Measurements from ENCODE around the gene HSF2BP. TPM values are rescaled to one million over a fixed set of nuclear protein-coding genes. Genes with fewer than 3 reads are reported as not detected.
"Not testable (repeated sequence)": the region's sequence is repeated elsewhere in the genome, so short reads cannot be mapped to it uniquely, and the experiment has no call there.

HSF2BP gene
- total and polyA plus RNA-seq, 2 donors (not counting 1 experiment from before 2014, with no cell fraction given) = 0.49 TPM

- Histone ChIP-seq H3K4me3 (ENCODE audit: control extremely low read depth in 1 of 5, extremely low read depth in 1 of 5, insufficient read depth in 1 of 5, low read depth in 2 of 5, low read length in 4 of 5) (no peak overlapping the region), H3K36me3 (replicated peaks in 1 of 2; ENCODE audit: control extremely low read depth in 1 of 2, control insufficient read depth in 1 of 2, extremely low read depth in 1 of 2, insufficient read depth in 2 of 2, low read length in 1 of 2) (no peaks in the 10 kb centered on the region), H2AFZ (ENCODE audit: insufficient read depth, low read depth, low read length, poor library complexity, severe bottlenecking) (no peak overlapping the region), H3K9me3 (ENCODE audit: control extremely low read depth in 1 of 3, control insufficient read depth in 2 of 3, insufficient read depth in 1 of 3, low read length in 2 of 3) (peaks cover 0 to 14% (median 6%) of the 10 kb centered on the region in 3 donors), H3K27ac (ENCODE audit: low read length in 2 of 2) (no peak overlapping the region), H4K20me1 (ENCODE audit: control insufficient read depth, insufficient read depth, low read length, poor library complexity, severe bottlenecking) (no peaks in the 10 kb centered on the region), H3K4me2 (replicated peaks; ENCODE audit: low read depth, low read length, poor library complexity, severe bottlenecking) (no peak overlapping the region), H3K9ac (ENCODE audit: low read length) (no peak overlapping the region), H3K4me1 (ENCODE audit: control insufficient read depth in 2 of 2, insufficient read depth in 2 of 2, low read length in 2 of 2) (peaks cover 5% of the 10 kb centered on the region in 2 donors), H3K27me3 (replicated peaks in 1 of 4; ENCODE audit: control extremely low read depth in 1 of 4, control insufficient read depth in 3 of 4, insufficient read depth in 4 of 4, low read length in 3 of 4) (no peaks in the 10 kb centered on the region), H3K79me2 (ENCODE audit: control insufficient read depth, insufficient read depth, low read length) (no peaks in the 10 kb centered on the region)
- no peak overlapping the region for H3K4me3 Mint-ChIP-seq
- ATAC-seq (ENCODE audit: low read depth) = no peak
- ChIA-PET POLR2A (no interaction called here), CTCF (no interaction called here)
- H3K9me3 Mint-ChIP-seq (ENCODE audit: insufficient read depth) = peaks cover 8% of the 10 kb centered on the region
- no peak overlapping the region for H3K27ac Mint-ChIP-seq
- peaks cover 20% of the 10 kb centered on the region for H3K4me1 Mint-ChIP-seq
- intact Hi-C loops (cut with micrococcal nuclease) = no loop called here
- no peak for DNase-seq
- peaks cover 5% of the 10 kb centered on the region for H3K27me3 Mint-ChIP-seq
- TF ChIP-seq EZH2 (IDR thresholded peaks at IDR 0.05; ENCODE audit: borderline replicate concordance, insufficient read depth, low read depth, low read length, poor library complexity, severe bottlenecking) (no peak), CTCF (IDR thresholded peaks at IDR 0.05) (no peak)
- WGBS (ENCODE audit: insufficient coverage) = 100% methylated on average over 1 of the region's 4 CpGs
Measured at GRCh38 chr21:43619344-43619743, 39.9 kb downstream of the HSF2BP start.

- Histone ChIP-seq H4K20me1 (ENCODE audit: control insufficient read depth, insufficient read depth, low read length, poor library complexity, severe bottlenecking) (no peaks in the 10 kb centered on the region), H3K9ac (ENCODE audit: low read length) (no peak overlapping the region), H3K4me1 (ENCODE audit: control insufficient read depth in 2 of 2, insufficient read depth in 2 of 2, low read length in 2 of 2) (peaks cover 5% of the 10 kb centered on the region in 2 donors), H3K79me2 (ENCODE audit: control insufficient read depth, insufficient read depth, low read length) (no peaks in the 10 kb centered on the region), H3K36me3 (replicated peaks in 1 of 2; ENCODE audit: control extremely low read depth in 1 of 2, control insufficient read depth in 1 of 2, extremely low read depth in 1 of 2, insufficient read depth in 2 of 2, low read length in 1 of 2) (no peaks in the 10 kb centered on the region), H3K4me2 (replicated peaks; ENCODE audit: low read depth, low read length, poor library complexity, severe bottlenecking) (no peak overlapping the region), H3K9me3 (ENCODE audit: control extremely low read depth in 1 of 3, control insufficient read depth in 2 of 3, insufficient read depth in 1 of 3, low read length in 2 of 3) (peaks cover 0 to 14% (median 6%) of the 10 kb centered on the region in 3 donors), H3K4me3 (ENCODE audit: control extremely low read depth in 1 of 5, extremely low read depth in 1 of 5, insufficient read depth in 1 of 5, low read depth in 2 of 5, low read length in 4 of 5) (no peak overlapping the region), H3K27ac (ENCODE audit: low read length in 2 of 2) (no peak overlapping the region), H3K27me3 (replicated peaks in 1 of 4; ENCODE audit: control extremely low read depth in 1 of 4, control insufficient read depth in 3 of 4, insufficient read depth in 4 of 4, low read length in 3 of 4) (no peaks in the 10 kb centered on the region), H2AFZ (ENCODE audit: insufficient read depth, low read depth, low read length, poor library complexity, severe bottlenecking) (no peak overlapping the region)
- no peak overlapping the region for H3K27ac Mint-ChIP-seq
- DNase-seq (no peak), ATAC-seq (ENCODE audit: low read depth) (no peak)
- ChIA-PET CTCF (no interaction called here), POLR2A (no interaction called here)
- peaks cover 8% of the 10 kb centered on the region for H3K9me3 Mint-ChIP-seq (ENCODE audit: insufficient read depth)
- no CpG with 5 or more reads among the region's 4 CpGs for WGBS (ENCODE audit: insufficient coverage)
- H3K27me3 Mint-ChIP-seq = peaks cover 5% of the 10 kb centered on the region
- H3K4me1 Mint-ChIP-seq = peaks cover 20% of the 10 kb centered on the region
- no peak for TF ChIP-seq EZH2 (IDR thresholded peaks at IDR 0.05; ENCODE audit: borderline replicate concordance, insufficient read depth, low read depth, low read length, poor library complexity, severe bottlenecking)
- no peak for TF ChIP-seq CTCF (IDR thresholded peaks at IDR 0.05)
- intact Hi-C loops (cut with micrococcal nuclease) = no loop called here
- no peak overlapping the region for H3K4me3 Mint-ChIP-seq
Measured at GRCh38 chr21:43618940-43619339, 40.3 kb downstream of the HSF2BP start.

GRCh38 chr21:43616861-43617260, 42.4 kb downstream of the HSF2BP start:
- H3K36me3 ChIP-seq (replicated peaks in 1 of 2; ENCODE audit: control extremely low read depth in 1 of 2, control insufficient read depth in 1 of 2, extremely low read depth in 1 of 2, insufficient read depth in 2 of 2, low read length in 1 of 2); H3K4me3 Mint-ChIP-seq; H3K27ac ChIP-seq (ENCODE audit: low read length in 2 of 2); H4K20me1 ChIP-seq (ENCODE audit: control insufficient read depth, insufficient read depth, low read length, poor library complexity, severe bottlenecking); intact Hi-C loops (cut with micrococcal nuclease); H3K27ac Mint-ChIP-seq; DNase-seq; H3K79me2 ChIP-seq (ENCODE audit: control insufficient read depth, insufficient read depth, low read length); H3K4me2 ChIP-seq (replicated peaks; ENCODE audit: low read depth, low read length, poor library complexity, severe bottlenecking); H3K4me3 ChIP-seq (ENCODE audit: control extremely low read depth in 1 of 5, extremely low read depth in 1 of 5, insufficient read depth in 1 of 5, low read depth in 2 of 5, low read length in 4 of 5); H2AFZ ChIP-seq (ENCODE audit: insufficient read depth, low read depth, low read length, poor library complexity, severe bottlenecking); POLR2A ChIA-PET; H3K27me3 Mint-ChIP-seq; H3K9me3 Mint-ChIP-seq (ENCODE audit: insufficient read depth); H3K4me1 ChIP-seq (ENCODE audit: control insufficient read depth in 2 of 2, insufficient read depth in 2 of 2, low read length in 2 of 2); ATAC-seq (ENCODE audit: low read depth); H3K27me3 ChIP-seq (replicated peaks in 1 of 4; ENCODE audit: control extremely low read depth in 1 of 4, control insufficient read depth in 3 of 4, insufficient read depth in 4 of 4, low read length in 3 of 4); H3K9ac ChIP-seq (ENCODE audit: low read length): not testable (repeated sequence)
- H3K9me3 ChIP-seq (ENCODE audit: control extremely low read depth in 1 of 3, control insufficient read depth in 2 of 3, insufficient read depth in 1 of 3, low read length in 2 of 3) = peaks cover 0 to 14% (median 6%) of the 10 kb centered on the region in 3 donors
- CTCF ChIA-PET = interaction anchor here (0.6 kb wide), 1 partner anchor 359 kb away, joined by 4 read pairs; no protein-coding TSS in a partner anchor
- WGBS (ENCODE audit: insufficient coverage) = no CpG with 5 or more reads among the region's 3 CpGs
- H3K4me1 Mint-ChIP-seq = peaks cover 14% of the 10 kb centered on the region
